AG08396 (cell line): ENCODE data around the gene TBC1D8B.
"Not testable (repeated sequence)": the region's sequence is repeated elsewhere in the genome, so short reads cannot be mapped to it uniquely, and the experiment has no call there.

Source experiments
- DNase-seq: peaks from one replicate; pipeline ENCODE4 v3.0.0; 2012; ENCODE audit warnings: low spot score, mixed read lengths

Gene TBC1D8B

DNA sequence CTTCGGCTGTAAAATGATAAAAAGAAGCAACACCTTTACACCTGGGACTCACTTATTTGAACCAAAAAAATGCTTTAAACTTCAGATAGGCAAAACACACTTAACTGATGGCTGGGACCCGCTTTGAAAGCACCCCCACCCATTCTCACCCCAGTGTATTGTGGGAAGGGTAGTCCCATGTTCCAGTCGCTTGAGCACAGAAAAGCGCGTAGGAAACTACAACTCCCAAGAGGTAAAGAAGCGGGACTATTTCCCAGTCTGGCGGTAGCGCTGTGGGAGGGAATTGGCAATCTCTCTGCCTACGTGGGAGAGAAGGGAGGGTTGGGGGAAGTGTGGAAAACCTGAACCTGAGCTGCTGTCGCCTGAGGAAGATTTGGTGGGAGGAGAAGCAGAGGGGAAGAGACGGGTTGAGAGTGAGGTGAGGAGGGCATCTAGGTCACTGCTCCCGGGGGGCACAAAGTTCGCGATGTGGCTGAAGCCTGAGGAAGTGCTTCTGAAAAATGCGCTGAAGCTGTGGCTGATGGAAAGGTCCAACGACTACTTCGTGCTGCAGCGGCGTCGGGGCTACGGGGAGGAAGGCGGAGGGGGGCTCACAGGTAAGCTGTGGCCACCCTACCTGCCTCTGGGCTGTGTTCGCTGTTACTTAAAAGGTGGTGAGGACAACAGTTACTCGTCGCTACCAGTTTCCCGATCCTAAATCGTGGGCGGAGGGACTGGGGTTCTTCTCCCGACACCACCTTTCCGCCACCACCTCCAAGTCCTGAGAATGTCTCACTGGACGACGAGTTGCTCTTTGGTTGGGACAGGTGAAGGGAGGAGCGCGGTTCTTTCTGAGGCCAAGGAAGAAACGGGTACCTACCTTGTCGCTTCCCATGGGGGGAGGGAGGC lies at the start of gene TBC1D8B:
Gene TBC1D8B, plus strand, starts transcription at position 286 of the 888 bp plus-strand sequence. Its CDS starts 181 bp downstream, at position 467.
- peak; percentile 68 for DNase-seq

DNA sequence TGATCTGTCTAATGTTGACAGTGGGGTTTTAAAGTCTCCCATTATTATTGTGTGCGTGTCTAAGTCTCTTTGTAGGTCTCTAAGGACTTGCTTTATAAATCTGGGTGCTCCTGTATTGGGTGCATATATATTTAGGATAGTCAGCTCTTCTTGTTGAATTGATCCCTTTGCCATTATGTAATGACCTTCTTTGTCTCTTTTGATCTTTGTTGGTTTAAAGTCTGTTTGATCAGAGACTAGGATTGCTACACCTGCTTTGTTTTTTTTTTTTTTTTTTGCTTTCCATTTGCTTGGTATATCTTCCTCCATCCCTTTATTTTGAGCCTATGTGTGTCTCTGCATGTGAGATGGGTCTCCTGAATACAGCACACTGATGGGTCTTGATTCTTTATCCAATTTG lies 33.2 kb upstream of the TBC1D8B start:
- DNase-seq, result not testable (repeated sequence)

DNA sequence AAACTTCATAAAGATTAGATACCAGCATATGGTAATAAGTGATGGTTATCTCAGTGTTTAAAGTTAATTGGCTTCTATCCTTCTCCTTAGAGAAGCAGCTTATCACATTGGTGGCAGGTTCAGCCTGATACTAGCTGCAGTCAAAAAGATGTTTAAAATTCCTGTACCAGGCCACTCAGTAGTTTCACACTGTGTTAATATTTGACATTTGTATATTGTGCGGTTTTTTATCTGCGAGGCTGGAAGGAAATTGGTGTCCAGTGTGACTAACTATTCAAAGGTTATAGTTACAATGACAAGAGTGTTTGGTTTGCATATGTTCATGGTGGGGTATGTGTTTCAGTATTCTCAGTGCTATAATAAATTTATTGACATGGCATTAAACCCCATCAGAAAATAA lies 27.5 kb upstream of the TBC1D8B start:
- DNase-seq, result no peak

DNA sequence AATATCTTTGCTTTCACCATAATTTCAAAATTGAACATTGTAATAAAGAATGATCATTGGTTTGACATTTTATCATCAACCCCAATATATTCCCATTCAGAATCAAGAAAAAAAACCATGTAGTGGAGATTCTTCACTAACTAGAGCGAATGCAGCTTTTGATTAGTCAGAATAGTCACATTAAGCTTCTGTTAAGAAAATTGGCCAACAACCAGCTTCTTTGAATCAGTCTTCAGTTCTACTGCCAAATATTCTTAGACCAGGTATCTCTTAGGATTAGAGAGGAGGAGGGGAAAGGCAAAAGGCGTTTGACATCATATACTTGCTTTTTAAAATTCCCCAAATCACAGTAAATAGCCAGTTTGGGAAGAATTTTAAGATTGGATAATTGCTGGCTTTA lies 22.2 kb upstream of the TBC1D8B start:
- no peak for DNase-seq

DNA sequence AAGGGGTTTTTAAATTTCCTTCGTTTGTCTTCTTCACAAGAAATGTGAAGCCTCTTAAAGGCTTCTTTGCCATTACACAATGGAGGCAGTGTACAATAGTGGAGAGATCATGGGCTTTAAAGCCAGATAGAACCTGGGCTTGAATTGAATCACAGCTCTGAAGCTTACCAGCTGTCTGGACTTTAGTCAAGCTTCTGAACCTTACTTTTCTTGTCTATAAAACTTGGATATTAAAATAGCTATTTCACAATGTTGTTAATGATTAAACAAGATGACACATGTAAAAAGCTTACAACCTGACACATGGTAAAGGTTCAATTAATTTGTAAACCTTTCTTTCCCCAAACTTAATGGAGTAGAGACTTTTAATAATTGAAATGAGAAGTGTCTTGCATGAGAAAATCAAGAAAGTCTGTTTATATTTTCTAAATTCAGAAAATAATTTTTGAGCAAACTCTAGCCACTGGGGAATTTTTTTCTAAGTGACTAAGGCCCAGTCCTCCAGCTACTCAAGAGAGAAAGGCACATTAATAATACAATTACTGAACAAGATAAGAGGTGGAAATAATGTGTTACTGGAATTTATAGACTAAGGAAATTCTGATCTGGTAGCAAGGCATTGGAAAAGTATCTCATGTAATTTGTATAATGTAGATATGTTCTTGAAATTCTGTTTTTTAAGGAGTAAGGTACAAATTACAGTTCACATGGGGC lies 21.7 kb upstream of the TBC1D8B start:
- no peak for DNase-seq

DNA sequence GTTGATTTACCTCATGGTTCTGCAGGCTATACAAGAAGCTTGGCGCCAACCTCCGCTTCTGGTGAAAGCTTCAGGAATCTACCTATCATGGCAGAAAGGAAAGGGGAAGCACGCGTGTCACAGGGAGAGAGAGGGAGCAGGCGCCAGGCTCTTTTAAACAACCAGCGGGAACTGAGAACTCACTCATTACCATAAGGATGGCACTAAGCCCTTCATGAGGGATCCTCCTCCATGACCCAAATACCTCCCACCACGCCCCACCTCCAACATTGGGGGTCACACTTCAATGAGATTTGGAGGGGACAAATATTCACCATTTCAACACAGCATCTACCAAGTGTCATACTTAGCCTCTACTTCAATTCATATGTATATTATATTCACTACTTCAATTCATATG lies 18.8 kb upstream of the TBC1D8B start:
- no peak for DNase-seq

DNA sequence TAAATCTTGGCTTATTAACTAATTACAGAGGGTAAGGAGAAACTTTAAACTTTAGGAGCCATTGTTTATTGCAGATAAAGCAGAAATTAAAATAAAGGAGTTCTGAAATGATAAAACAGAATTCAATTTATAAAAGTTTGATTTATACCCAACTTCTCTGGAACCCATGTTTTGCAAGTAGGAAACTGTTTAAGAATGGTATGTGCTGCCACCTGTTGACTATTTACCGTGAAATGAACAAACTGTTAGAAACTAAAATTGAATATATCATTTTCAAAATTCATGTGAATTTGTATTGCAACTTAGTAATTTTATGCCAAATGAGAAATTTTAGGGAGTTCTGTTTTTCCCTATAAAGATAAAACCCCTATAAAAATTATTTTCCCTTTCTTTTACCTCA lies 11.0 kb upstream of the TBC1D8B start:
- no peak for DNase-seq

DNA sequence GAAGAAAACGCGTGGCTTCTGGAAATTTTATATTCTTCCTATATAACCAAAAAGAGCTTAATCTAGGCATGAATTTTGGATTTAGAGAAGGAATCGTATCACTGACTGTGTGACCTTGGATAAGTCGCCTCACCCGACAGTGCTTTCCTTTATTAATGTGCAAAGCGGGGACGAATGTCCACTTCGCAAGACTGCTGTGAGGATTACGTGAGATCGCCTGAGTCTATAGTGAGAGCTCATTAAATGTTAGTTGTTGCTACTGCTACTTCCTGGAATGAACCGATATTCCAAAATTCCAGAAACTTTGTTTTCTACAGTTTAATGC lies 448 bp upstream of the TBC1D8B start:
- no peak for DNase-seq

DNA sequence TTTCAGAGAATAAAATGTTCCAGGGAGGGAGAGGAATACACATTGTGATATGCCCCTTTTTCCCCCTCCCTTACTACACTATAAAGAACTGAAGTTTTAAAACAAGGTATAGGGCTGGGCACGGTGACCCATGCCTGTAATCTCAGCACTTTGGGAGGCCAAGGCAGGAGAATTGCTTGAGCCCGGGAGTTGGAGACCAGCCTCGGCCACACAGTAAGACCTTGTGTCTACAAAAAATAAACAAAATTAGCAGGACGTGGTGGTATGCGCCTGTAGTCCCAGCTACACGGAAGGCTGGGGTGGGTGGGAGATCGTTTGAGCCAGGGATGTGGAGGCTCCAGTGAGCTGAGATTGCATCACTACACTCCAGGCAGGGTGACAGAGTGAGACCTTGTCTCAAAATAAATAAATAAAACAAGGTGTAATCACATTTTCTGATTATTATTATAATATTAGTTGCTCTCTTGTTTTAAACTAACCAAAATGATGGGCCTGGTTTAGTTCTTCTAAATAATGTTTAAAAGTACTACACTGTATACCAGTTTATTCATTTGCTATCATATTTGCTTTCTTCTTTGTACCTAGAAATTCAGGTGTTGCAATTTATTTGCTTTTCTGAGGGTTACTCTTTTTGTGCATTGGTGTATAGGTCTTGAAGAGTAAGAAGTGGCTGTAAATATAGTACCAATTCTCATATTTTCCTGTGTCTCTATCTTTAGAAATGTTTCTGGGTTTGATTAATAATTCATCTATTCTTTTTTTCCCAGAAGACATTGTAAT lies 8.8 kb downstream of the TBC1D8B start:
- no peak for DNase-seq

DNA sequence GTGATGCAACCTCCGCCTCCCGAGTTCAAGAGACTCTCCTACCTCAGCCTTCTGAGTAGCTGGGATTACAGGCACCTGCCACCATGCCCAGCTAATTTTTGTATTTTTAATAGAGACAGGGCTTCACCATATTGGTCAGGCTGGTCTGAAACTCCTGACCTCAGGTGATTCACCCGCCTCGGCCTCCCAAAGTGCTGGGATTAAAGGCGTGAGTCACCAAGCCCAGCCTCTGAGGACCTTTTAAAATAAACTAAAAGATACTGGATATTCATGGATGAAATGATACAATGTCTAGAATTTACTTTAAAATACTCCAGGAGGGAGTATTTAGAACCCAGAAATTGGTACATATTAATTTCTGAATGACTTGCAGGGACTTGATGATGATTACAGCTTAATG lies 10.5 kb downstream of the TBC1D8B start:
- not testable (repeated sequence) for DNase-seq

DNA sequence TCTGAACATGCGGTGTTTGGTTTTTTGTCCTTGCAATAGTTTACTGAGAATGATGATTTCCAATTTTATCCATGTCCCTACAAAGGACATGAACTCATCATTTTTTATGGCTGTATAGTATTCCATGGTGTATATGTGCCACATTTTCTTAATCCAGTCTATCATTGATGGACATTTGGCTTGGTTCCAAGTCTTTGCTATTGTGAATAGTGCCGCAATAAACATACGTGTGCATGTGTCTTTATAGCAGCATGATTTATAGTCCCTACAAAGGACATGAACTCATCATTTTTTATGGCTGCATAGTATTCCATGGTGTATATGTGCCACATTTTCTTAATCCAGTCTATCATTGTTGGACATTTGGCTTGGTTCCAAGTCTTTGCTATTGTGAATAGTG lies 11.6 kb downstream of the TBC1D8B start:
- not testable (repeated sequence) for DNase-seq

DNA sequence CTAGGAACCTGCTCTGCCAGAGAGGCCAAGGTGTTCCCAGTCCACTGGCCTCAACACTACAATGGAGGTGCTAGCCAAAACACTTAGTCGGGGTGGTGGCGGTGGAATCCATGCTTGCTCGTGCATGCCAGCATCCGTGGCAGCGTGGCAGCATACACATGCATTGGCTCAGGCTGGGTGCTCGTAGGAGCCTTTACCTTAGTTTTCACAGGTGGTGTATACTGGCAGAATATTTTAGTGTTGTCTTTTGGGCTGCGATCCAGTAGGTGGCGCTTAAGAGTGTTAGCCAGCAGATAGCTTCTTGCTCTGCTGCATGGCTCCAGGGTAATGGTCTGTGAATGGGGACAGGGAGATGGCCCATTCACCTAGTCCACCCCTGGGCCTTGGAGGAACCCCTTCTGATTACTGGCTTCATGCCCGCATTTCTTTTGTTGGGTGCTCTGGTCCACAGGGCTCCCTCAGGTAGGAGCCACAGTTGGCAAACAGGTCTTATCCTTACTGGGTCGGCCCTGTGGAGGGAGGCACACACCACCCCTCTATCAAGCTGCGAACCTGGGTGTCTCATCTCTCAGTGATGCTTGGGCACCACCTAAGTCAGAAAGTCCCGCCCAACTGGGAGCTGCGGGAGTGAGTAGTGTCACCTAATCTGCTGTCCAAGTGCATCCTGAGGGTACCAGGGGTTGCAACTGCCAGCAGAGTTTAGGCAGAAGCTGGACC lies 60.7 kb downstream of the TBC1D8B start:
- DNase-seq, result peak; percentile 4

DNA sequence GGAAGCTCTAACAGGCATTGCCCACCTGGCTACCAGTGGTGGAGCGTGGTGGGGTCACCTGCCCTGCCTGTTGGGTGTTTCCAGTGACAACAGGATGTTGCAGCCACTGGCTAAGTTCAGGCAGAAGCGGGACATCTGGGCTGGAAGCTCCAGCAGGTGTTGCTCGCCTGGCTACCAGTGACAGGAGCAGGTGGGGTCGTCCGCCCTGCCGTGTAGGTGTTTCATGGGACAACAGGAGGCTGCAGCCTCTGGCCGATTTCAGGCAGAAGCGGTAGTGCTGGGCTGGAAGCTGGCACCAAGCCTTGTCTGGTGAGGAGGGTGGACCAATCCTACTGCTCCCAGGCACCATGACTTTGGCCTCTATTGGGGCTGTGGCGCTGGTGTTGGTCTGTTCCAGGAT lies 61.2 kb downstream of the TBC1D8B start:
- DNase-seq, result no peak

DNA sequence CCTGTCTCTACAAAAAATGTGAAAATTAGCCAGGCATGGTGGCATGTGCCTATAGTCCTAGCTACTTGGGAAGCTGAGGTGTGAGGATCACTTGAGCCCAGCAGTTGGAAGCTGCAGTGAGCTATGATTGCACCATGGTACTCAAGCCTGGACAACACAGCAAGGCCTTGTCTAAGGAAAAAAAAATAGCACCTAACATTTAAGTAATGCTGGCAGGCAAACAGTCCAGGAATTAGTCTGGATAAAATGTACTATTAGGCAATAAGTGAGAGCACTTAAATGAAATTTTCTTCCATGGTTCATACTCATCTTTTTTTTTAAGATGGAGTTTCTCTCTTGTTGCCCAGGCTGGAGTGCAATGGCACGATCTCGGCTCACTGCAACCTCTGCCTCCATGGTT lies 70.3 kb downstream of the TBC1D8B start:
- not testable (repeated sequence) for DNase-seq

DNA sequence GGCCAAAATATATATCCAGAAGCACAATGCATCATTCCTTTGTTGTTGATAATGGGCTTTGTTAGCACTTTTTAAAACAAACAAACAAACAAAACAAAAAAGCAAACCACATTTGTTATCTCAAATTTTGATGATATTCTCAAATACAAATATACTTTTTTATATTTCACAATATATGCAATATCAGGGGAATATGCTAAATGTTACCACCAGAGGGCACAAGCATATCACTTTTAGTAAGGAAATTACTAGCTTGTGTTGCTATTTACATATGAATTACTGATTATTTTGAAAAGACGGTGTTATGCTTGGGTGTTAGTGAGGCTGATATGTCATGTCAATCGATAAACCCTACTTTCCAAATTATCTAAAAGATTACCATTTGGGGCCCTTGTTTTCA lies 71.6 kb downstream of the TBC1D8B start:
- no peak for DNase-seq

DNA sequence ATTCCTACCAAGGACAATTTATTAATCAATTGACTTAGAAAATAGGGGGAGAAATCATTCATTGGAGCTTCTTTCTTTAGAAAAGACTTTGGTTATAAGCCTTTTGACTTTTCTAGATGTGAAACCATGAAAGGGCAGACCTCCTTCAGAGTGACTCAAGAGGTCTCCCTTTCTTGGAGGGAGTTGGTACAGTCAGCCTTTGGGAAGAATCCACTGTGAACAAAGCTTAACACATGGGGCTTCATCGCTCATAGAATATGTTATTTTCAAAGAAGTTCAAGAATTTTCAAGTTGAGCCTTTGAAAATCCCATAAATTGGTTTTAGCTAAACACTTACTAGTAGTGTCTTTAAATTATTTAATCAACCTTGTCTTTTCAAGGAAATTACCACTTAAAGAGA lies 72.7 kb downstream of the TBC1D8B start:
- no peak for DNase-seq

DNA sequence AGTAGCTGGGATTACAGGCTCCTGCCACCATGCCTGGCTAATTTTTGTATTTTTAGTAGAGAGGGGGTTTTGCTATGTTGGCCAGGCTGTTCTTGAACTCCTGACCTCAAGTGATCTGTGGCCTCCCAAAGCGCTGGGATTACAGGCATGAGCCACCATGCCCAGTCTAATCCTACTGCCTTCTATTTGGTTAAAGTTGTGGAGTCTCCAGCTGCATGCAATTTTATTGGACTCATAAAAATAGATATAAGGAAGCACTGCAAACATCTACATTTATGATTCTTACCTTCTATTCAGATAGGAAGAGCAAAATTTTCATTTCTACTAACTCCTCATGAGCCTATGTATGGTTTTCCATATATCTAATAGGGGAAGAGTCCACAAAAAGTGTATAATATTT lies 87.0 kb downstream of the TBC1D8B start:
- DNase-seq, result no peak

DNA sequence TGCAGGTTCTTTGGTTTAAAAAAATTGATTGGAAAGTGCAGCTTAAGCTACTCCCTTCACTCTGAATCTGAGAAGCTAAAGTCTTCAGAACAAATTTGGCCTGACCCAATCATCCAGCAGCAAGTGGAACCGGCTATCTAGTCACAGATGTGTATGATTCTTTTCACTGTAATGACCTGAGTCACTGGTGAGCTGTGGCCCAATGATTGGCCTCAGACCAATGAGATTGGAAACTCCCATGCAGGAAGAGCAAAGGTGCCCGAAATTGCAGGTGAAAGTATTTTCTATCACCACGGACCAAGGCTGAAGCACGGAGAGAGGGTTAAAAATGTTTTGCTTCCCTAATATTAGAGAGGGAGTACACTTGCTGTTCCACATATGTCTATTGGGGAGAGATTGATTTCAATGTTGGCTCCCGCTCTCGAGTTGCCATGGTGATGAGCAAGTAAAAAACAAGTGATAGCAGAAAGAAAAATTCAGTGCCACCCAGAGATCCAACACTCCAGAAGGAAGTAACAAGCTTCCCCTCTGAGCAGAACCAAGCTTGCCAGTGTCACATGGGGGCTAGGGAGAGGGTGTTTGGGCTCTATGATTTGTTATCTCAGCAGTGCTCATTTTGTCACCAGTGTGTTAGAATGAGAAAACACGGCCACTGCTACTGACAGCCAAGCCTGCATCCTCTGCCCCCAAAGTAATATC lies 89.4 kb downstream of the TBC1D8B start:
- no peak for DNase-seq

DNA sequence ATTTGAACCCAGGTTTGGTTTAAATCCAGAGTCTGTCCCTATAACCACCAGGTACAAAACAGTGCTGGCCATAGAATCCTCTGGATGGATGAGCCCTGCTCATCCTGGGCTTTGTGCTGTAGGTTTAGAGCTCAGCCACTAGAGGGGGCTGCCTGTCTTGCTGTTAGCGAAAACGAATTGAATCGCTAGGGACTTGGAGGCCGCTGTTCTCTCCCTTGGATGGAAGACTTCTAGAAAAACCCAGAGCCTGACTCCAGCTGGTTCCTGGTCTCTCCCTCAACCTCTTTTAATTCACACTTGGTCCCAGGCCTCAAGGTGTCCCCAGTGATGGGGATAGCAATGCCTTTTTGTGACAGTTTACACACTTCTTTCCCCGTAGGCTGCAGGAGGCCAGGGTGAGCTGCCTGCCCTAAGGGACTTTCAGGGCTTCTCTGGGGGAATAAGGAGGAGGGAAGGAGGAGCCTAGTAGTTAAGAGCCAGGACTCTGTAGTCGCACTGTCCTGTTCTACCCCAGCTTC lies 92.0 kb downstream of the TBC1D8B start:
- peak; percentile 71 for DNase-seq

DNA sequence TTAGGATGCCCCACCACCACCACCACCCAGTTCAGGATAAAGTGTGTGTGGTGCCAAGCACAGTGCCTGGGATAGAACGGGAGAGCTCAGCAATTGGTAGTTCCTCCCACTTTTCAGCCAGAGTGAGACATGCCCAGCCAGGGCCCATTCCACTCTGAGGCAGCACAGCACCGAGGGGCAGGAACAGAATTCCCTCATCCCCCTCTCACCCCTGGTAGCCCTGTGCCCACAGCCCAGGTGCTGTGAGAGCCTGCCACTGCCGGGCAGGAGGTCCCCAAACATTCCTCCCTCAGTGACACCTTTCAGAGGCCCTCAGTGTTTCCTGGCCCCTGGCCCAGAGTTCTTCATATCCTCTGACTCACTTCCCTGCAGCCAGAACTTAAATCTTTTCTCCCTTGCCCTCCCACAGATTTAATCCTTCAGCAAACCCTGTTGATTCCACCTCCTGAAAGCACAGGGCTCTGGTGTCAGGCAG lies 92.5 kb downstream of the TBC1D8B start:
- peak; percentile 35 for DNase-seq

DNA sequence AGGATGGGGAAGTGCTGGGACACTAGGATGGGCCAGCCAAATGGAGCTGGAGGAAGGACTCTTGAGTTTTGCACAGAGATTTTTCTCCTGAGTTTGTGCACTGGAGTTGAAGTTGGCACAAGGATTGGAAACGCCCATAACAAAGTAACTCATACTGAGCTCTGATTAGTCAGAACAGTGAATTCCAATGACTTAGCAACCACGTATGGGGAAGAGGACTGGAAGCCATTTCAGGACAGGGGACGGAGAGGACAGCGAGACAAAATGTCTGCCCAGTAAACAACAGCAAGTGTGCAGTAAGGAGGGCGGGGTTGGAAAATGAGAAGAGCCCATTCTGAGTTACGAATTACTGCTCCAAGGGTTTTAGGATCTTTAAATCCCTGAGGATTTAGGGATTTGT lies 94.8 kb downstream of the TBC1D8B start:
- DNase-seq, result no peak
